Stimulated activated CD8-positive, alpha-beta memory T cell treated with anti-CD3 and anti-CD28 coated beads, Interleukin-15, amount 100 ng/mL, for 24 hours (primary cell): ENCODE measurements around the gene MUC2.

Source experiments
- DNase-seq: peaks from one replicate; pipeline ENCODE4 v3.0.0-alpha.2; 2020; ENCODE audit warnings: low read depth

Gene MUC2

DNA sequence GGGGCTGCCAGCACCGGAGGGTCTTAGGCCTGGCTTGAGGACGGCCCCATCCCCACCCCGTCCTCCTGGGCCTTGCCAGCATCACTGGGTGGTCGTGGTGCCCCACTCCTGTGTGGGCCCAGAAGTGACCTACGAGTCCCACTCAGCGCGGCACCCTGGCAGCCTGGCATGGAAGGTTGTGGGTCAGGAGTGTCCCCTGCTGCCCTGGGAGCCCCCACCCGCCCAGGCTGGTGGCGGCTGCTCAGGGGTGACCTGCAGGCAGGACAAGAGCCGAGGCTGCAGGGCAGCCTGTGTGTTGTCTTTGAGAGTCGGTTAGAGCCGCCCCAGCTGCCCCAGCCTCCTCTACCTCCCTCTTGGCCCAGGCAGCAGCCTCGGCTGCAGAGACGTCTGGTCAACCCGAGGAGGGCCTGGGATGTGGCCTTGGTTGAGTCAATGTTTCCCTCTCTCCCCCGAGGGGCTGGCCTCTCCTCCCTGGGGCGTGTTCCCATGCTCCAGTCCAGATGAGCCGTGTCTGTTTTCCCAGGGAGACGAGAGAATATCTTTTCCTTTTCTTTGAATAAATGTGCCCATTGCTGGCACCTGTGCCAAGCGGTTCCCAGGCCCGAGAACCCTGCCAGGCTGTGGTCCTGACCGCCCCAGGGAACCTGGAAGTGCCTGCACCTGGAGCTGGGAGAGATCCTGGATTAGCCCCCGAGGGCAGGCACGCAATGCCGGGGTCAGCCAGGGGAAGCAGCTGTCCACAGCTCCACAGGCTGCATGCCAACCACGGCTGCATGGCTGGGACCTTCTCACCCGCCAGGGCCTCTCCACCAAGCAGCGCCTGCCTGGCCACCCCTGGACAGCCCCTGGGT, 47.4 kb downstream of the MUC2 start:
- no peak for DNase-seq

GRCh38 chr11:1122664-1123002, 48.0 kb downstream of the MUC2 start:
- DNase-seq, result no peak

- no peak for DNase-seq
Measured at GRCh38 chr11:1123970-1124369, 49.3 kb downstream of the MUC2 start.
